Thyroid gland (tissue), 4 donors: ENCODE measurements around the gene MORF4L1. TPM values are rescaled to one million over a fixed set of nuclear protein-coding genes. Genes with fewer than 3 reads are reported as not detected.

Source experiments
- DNase-seq, 2 donors: peaks; one replicate each; pipeline ENCODE4 v3.0.0-alpha.2; 2019
- H3K27ac ChIP-seq, 3 donors: fragments of 200-600 bp; sonication (generic); 1 replicate in 2 of 3; 2 replicates in 1 of 3; pipeline ENCODE4 v1.5.1; 2016 to 2019; ENCODE audit warnings: mild to moderate bottlenecking in 1 of 3, moderate library complexity in 1 of 3
- H3K27me3 ChIP-seq: fragments of 200-600 bp; sonication (generic); one replicate; pipeline ENCODE4 v1.5.1; 2019
- H3K36me3 ChIP-seq, 2 donors: fragments of 200-600 bp; sonication (generic); one replicate each; pipeline ENCODE4 v1.5.1; 2016 to 2019
- H3K4me1 ChIP-seq, 2 donors: fragments of 200-600 bp; sonication (generic); one replicate each; pipeline ENCODE4 v1.5.1; 2017 to 2019
- H3K4me3 ChIP-seq, 3 donors: fragments of 200-600 bp; sonication (generic); replicated peaks in 1 of 3; 1 replicate in 2 of 3; 2 replicates in 1 of 3; pipeline ENCODE4 v1.5.1; 2016; ENCODE audit warnings: mild to moderate bottlenecking in 1 of 3
- H3K9me3 ChIP-seq: fragments of 200-600 bp; sonication (generic); one replicate; pipeline ENCODE4 v1.5.1; 2017
- POLR2A ChIP-seq, 2 donors: fragments of 450-650 bp; IDR thresholded peaks; one replicate each; pipeline ENCODE4 v1.6.1; 2017; ENCODE audit warnings: antibody characterized with exemption in 2 of 2, mild to moderate bottlenecking in 2 of 2, moderate library complexity in 1 of 2
- WGBS, 2 donors: methylation state at CpG; one replicate each; pipeline ENCODE4 v1.1.5; 2017; 5-methylcytosine and 5-hydroxymethylcytosine counted together
- intact Hi-C: fragments of 100-400 bp; cut with DNase I; formaldehyde crosslinking; loops from one replicate; pipeline ENCODE4 v1.15.1; 2023
- total RNA-seq, 4 donors: library from RNA; depleted of rRNA; stranded (reverse); fragments of >200 nt; gene quantifications; one replicate each; pipeline ENCODE4 v1.2.3, GENCODE V29; 2016
- TF ChIP-seq, protein P1 (sequence below), 6 experiments: fragments of 200-600 bp in 3 of 6; fragments of 450-650 bp in 3 of 6; sonication (generic) in 3 of 6; IDR thresholded peaks; one replicate each; pipeline ENCODE4 v1.5.1; 2016 to 2019; ENCODE audit warnings: antibody characterized with exemption in 6 of 6, mild to moderate bottlenecking in 2 of 6, inconsistent platforms in 1 of 6, moderate library complexity in 1 of 6

The MORF4L1 gene
- total RNA-seq, 4 donors from 2014 or later = 264 to 326 (median 298) TPM

DNA sequence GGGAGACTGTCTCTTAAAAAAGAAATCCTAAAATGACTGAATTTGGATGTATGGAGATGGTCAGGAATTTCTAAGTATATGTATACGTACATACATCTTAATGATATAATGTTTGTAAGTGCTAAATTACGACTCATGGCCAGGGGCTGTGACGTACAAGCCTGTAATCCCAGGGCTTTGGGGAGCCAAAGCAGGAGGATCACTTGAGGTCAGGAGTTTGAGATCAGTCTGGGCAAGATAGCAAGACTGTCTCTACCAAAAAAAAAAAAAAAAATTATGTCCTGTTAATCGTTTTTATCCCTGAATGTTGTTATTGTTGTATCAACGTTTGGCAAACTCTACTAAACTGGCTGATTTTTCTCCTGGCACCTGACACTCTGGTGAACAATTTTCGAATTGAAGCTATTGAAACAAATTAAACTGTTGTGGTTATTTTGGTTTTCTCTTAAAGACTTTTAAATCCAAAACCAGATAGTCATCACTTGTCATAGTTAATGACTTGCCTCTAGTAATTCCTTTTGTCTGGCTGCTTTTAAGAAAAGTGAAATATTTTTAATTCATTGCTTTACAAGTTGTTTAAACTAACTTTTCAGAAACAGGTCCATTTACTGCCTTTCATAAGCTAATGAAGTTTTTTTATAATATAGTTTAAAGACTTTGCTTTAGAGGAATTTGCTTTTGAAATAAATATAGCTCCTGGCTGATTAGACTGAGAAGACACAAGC is 7.0 kb downstream of the MORF4L1 start:
- H3K4me1 ChIP-seq = peaks cover 51 to 71% of the 10 kb centered on the region in 2 donors
- peaks cover 0 to 5% of the 10 kb centered on the region in 2 donors for H3K36me3 ChIP-seq
- WGBS, 2 donors = 39 to 40% methylated on average over 6 of the region's 6 CpGs
- no peaks in the 10 kb centered on the region for H3K27me3 ChIP-seq
- no peak for DNase-seq
- intact Hi-C loops = no loop called here
- no peaks in the 10 kb centered on the region for H3K9me3 ChIP-seq
- H3K4me3 ChIP-seq = no peak overlapping the region
- H3K27ac ChIP-seq = peak overlapping the region in 1 of 3 donors; percentile 9
- TF ChIP-seq, protein P1, sequence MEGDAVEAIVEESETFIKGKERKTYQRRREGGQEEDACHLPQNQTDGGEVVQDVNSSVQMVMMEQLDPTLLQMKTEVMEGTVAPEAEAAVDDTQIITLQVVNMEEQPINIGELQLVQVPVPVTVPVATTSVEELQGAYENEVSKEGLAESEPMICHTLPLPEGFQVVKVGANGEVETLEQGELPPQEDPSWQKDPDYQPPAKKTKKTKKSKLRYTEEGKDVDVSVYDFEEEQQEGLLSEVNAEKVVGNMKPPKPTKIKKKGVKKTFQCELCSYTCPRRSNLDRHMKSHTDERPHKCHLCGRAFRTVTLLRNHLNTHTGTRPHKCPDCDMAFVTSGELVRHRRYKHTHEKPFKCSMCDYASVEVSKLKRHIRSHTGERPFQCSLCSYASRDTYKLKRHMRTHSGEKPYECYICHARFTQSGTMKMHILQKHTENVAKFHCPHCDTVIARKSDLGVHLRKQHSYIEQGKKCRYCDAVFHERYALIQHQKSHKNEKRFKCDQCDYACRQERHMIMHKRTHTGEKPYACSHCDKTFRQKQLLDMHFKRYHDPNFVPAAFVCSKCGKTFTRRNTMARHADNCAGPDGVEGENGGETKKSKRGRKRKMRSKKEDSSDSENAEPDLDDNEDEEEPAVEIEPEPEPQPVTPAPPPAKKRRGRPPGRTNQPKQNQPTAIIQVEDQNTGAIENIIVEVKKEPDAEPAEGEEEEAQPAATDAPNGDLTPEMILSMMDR (IDR thresholded peaks at IDR 0.05) = no peak
- TF ChIP-seq POLR2A (IDR thresholded peaks at IDR 0.05) = no peak

DNA sequence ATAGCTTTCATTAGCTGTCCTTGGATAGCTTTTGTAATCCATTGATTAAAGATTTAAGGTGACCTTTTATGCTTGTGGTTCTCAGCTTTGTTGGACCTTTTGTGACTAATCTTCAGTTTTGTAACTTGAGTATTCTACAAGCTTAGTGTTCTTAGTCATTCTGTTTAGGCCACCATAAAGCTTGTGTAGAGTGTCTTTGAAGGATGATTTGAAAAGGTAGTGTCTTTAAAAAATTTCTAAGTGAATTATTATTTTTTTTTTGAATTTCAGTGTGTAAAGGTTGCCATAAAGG is 7.5 kb downstream of the MORF4L1 start:
- Histone ChIP-seq H3K27ac (no peak overlapping the region), H3K4me3 (no peak overlapping the region), H3K27me3 (no peaks in the 10 kb centered on the region), H3K36me3 (peaks cover 0 to 5% of the 10 kb centered on the region in 2 donors), H3K9me3 (no peaks in the 10 kb centered on the region), H3K4me1 (peaks cover 47 to 71% of the 10 kb centered on the region in 2 donors)
- TF ChIP-seq, protein P1 (IDR thresholded peaks at IDR 0.05) = no peak
- TF ChIP-seq POLR2A (IDR thresholded peaks at IDR 0.05) = no peak
- no peak for DNase-seq
- intact Hi-C loops = no loop called here

DNA sequence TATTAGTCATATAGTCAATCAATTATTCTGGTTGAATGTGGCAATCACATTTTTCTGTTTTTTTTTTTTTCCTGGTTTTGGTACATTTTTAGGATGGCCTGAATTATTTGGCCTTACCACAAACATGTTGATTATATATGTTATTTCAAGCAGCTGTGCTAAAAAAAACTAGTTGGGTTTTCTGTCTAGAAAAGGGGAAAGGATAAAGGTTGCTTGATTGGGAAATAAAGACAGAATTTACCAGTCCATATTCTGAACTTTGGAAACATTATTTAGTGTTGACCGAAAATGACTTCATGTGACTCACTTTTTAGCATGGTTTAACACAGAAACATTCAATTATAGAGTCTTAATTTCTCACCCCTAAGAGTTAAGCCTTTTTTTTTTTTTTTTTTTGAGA is 8.1 kb downstream of the MORF4L1 start:
- 91 to 100% methylated on average over 1 of the region's 1 CpG for WGBS, 2 donors
- TF ChIP-seq POLR2A (IDR thresholded peaks at IDR 0.05) = no peak
- TF ChIP-seq, protein P1 (IDR thresholded peaks at IDR 0.05) = no peak
- peaks cover under 1 to 5% of the 10 kb centered on the region in 2 donors for H3K36me3 ChIP-seq
- H3K4me3 ChIP-seq = no peak overlapping the region
- no peak for DNase-seq
- peaks cover 41 to 69% of the 10 kb centered on the region in 2 donors for H3K4me1 ChIP-seq
- no peak overlapping the region for H3K27ac ChIP-seq
- no peaks in the 10 kb centered on the region for H3K9me3 ChIP-seq
- no peaks in the 10 kb centered on the region for H3K27me3 ChIP-seq
- intact Hi-C loops = no loop called here

DNA sequence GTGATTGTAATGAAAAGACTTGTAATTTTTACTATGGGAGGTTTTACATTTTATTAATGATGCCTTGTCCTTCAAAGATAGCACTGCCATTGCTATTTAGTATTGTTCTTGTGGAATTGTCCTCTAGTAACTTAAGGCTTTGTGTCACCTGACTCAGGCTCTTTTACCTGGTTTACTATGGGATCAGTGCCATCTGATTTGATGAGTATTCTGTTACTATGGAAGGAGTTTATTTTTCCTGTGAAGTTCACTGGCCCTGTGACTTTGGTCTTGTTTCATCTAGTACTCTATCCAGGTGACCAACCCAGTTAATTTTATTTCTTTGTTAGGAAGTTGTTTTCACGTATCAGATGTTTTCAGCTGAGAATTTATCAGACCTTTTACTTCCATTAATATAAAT is 9.0 kb downstream of the MORF4L1 start:
- no peak overlapping the region for H3K27ac ChIP-seq
- H3K9me3 ChIP-seq = no peaks in the 10 kb centered on the region
- TF ChIP-seq, protein P1 (IDR thresholded peaks at IDR 0.05) = no peak
- no peak for TF ChIP-seq POLR2A (IDR thresholded peaks at IDR 0.05)
- WGBS, 2 donors = 67 to 81% methylated on average over 1 of the region's 1 CpG
- no peak overlapping the region for H3K4me3 ChIP-seq
- H3K4me1 ChIP-seq = peaks cover 36 to 60% of the 10 kb centered on the region in 2 donors
- DNase-seq = no peak
- intact Hi-C loops = no loop called here
- H3K36me3 ChIP-seq = peaks cover 9 to 13% of the 10 kb centered on the region in 2 donors
- H3K27me3 ChIP-seq = no peaks in the 10 kb centered on the region

DNA sequence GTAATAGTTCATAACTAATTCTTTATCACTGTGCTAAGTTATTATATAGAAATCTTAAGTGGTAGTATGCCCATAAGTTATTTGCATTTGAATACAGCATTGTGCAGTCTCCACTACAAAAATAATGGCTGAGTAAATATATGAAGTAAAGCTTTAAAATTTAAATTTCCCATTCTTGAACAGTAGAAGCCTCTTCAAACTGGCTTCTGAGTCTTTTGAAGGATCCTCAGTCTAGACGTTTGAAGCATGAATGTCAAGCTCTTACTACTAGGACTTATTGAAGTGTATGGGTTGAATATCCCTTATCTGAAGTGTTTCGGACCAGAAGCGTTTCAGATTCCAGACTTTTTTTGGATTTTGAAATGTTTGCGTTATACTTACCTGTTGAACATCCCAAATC is 16.3 kb downstream of the MORF4L1 start:
- H3K36me3 ChIP-seq = peaks cover 57 to 61% of the 10 kb centered on the region in 2 donors
- TF ChIP-seq, protein P1 (IDR thresholded peaks at IDR 0.05) = no peak
- no peak for TF ChIP-seq POLR2A (IDR thresholded peaks at IDR 0.05)

More for the DNA sequence above, 16.3 kb downstream of the MORF4L1 start:
- 81 to 89% methylated on average over 4 of the region's 4 CpGs for WGBS, 2 donors
- H3K4me3 ChIP-seq = no peak overlapping the region
- no peak overlapping the region for H3K27ac ChIP-seq
- no peaks in the 10 kb centered on the region for H3K27me3 ChIP-seq
- no peak for DNase-seq
- H3K4me1 ChIP-seq = peaks cover 0 to 8% of the 10 kb centered on the region in 2 donors
- H3K9me3 ChIP-seq = no peaks in the 10 kb centered on the region
- intact Hi-C loops = no loop called here
